Measurements from ENCODE around the gene MRPS23. TPM values are rescaled to one million over a fixed set of nuclear protein-coding genes. Genes with fewer than 3 reads are reported as not detected.

MRPS23 gene
- total and polyA plus RNA-seq, 2 of the 13 experiments (the other 11 are each of a cell fraction or from before 2014, with no cell fraction given) = 63.2 to 181 TPM

GRCh38 chr17:57855391-57856035 lies 5.7 kb upstream of the MRPS23 start (continued):
- no peak for TF ChIP-seq HCFC1 (IDR thresholded peaks at IDR 0.05; ENCODE audit: low read depth, low read length)
- TF ChIP-seq, protein P1, sequence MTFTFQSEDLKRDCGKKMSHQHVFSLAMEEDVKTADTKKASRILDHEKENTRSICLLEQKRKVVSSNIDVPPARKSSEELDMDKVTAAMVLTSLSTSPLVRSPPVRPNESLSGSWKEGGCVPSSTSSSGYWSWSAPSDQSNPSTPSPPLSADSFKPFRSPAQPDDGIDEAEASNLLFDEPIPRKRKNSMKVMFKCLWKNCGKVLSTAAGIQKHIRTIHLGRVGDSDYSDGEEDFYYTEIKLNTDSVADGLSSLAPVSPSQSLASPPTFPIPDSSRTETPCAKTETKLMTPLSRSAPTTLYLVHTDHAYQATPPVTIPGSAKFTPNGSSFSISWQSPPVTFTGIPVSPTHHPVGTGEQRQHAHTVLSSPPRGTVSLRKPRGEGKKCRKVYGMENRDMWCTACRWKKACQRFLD (CRISPR knock-in tag; IDR thresholded peaks at IDR 0.05; ENCODE audit: borderline replicate concordance) = no peak
- TF ChIP-seq MIER2 (CRISPR knock-in tag; IDR thresholded peaks at IDR 0.05) = no peak
- no peak for TF ChIP-seq ZBTB40 (IDR thresholded peaks at IDR 0.05)
- TF ChIP-seq ZBTB40 (CRISPR knock-in tag; IDR thresholded peaks at IDR 0.05) = no peak; the same call in none of the 2 replicates
- TF ChIP-seq ZNF549 (CRISPR knock-in tag; IDR thresholded peaks at IDR 0.05) = no peak
- TF ChIP-seq, protein P2, sequence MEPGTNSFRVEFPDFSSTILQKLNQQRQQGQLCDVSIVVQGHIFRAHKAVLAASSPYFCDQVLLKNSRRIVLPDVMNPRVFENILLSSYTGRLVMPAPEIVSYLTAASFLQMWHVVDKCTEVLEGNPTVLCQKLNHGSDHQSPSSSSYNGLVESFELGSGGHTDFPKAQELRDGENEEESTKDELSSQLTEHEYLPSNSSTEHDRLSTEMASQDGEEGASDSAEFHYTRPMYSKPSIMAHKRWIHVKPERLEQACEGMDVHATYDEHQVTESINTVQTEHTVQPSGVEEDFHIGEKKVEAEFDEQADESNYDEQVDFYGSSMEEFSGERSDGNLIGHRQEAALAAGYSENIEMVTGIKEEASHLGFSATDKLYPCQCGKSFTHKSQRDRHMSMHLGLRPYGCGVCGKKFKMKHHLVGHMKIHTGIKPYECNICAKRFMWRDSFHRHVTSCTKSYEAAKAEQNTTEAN (CRISPR knock-in tag; conservative IDR thresholded peaks at IDR 0.05) = peak; percentile 90
- no peak for TF ChIP-seq ZFP62 (CRISPR knock-in tag; IDR thresholded peaks at IDR 0.05)
- peak; percentile 31; the same call in 1 of the 2 replicates for TF ChIP-seq NFAT5 (CRISPR knock-in tag; IDR thresholded peaks at IDR 0.05)
- TF ChIP-seq ZNF207 (IDR thresholded peaks at IDR 0.05; ENCODE audit: borderline replicate concordance) = no peak
- no peak for TF ChIP-seq ZNF382 (CRISPR knock-in tag; IDR thresholded peaks at IDR 0.05; ENCODE audit: borderline replicate concordance)
- TF ChIP-seq SATB2 (CRISPR knock-in tag; IDR thresholded peaks at IDR 0.05) = no peak; the same call in 1 of the 2 replicates
- no peak for TF ChIP-seq ZNF10 (CRISPR knock-in tag; IDR thresholded peaks at IDR 0.05; ENCODE audit: borderline replicate concordance, low read depth)

Data from HepG2 (cell line).